ENCODE results near the gene USP3.

Gene USP3

GRCh38 chr15:63502137-63502766 lies 2.1 kb upstream of the USP3 start:
- H3K4me2 ChIP-seq (ENCODE audit: low read depth, low read length, poor library complexity, severe bottlenecking) = no peak overlapping the region
- no peak overlapping the region for H3K27ac ChIP-seq (ENCODE audit: low read depth, low read length)
- 0 out of 2 replicates have a peak, but pooled peaks cover 12% of the 10 kb centered on the region for H4K20me1 ChIP-seq (ENCODE audit: low read depth, low read length)
- no peak overlapping the region for H3K4me3 ChIP-seq (ENCODE audit: insufficient read depth, low read length, poor library complexity, severe bottlenecking)
- no peaks in the 10 kb centered on the region for H3K27me3 ChIP-seq (ENCODE audit: low read length)
- peaks cover 17% of the 10 kb centered on the region; the same call in 1 of the 2 replicates for H3K79me2 ChIP-seq (ENCODE audit: insufficient read depth, low read length)
- H3K9me3 ChIP-seq (ENCODE audit: insufficient read depth, low read length) = no peaks in the 10 kb centered on the region
- no peak overlapping the region for H3K9ac ChIP-seq (ENCODE audit: low read length)
- 0 out of 2 replicates have a peak, but pooled peaks cover 3% of the 10 kb centered on the region for H3F3A ChIP-seq (ENCODE audit: insufficient read depth)
- TF ChIP-seq CTCF (IDR thresholded peaks at IDR 0.05; ENCODE audit: insufficient read depth, low read length, poor library complexity, severe bottlenecking) = no peak
- TF ChIP-seq EZH2phosphoT487 (conservative IDR thresholded peaks at IDR 0.05; ENCODE audit: low read length) = no peak
- H3K36me3 ChIP-seq (ENCODE audit: low read length) = no peaks in the 10 kb centered on the region
- no peak overlapping the region for H2AFZ ChIP-seq (ENCODE audit: low read depth, low read length, severe bottlenecking)
- no peaks in the 10 kb centered on the region for H3K9me2 ChIP-seq (replicated peaks; ENCODE audit: insufficient read depth, low read length)

- H3K36me3 ChIP-seq (ENCODE audit: low read length) = no peaks in the 10 kb centered on the region
- peak overlapping the region; percentile 71; the same call in 1 of the 2 replicates for H3K9ac ChIP-seq (ENCODE audit: low read length)
- H3K4me3 ChIP-seq (ENCODE audit: insufficient read depth, low read length, poor library complexity, severe bottlenecking) = peak overlapping the region; percentile 67
- peak overlapping the region; percentile 83 for H3K4me2 ChIP-seq (ENCODE audit: low read depth, low read length, poor library complexity, severe bottlenecking)
- H3K79me2 ChIP-seq (ENCODE audit: insufficient read depth, low read length) = peaks cover 20% of the 10 kb centered on the region
- 0 out of 2 replicates have a peak, but pooled peaks cover 13% of the 10 kb centered on the region for H4K20me1 ChIP-seq (ENCODE audit: low read depth, low read length)
- H3K27me3 ChIP-seq (ENCODE audit: low read length) = no peaks in the 10 kb centered on the region
- H3F3A ChIP-seq (ENCODE audit: insufficient read depth) = 0 out of 2 replicates have a peak, but pooled peaks cover 3% of the 10 kb centered on the region
- H2AFZ ChIP-seq (ENCODE audit: low read depth, low read length, severe bottlenecking) = peak overlapping the region; percentile 69
- no peak overlapping the region for H3K27ac ChIP-seq (ENCODE audit: low read depth, low read length)
- TF ChIP-seq EZH2phosphoT487 (conservative IDR thresholded peaks at IDR 0.05; ENCODE audit: low read length) (no peak), CTCF (IDR thresholded peaks at IDR 0.05; ENCODE audit: insufficient read depth, low read length, poor library complexity, severe bottlenecking) (no peak)
- H3K9me2 ChIP-seq (replicated peaks; ENCODE audit: insufficient read depth, low read length) = no peaks in the 10 kb centered on the region
- H3K9me3 ChIP-seq (ENCODE audit: insufficient read depth, low read length) = no peaks in the 10 kb centered on the region
Observed at GRCh38 chr15:63502843-63503738, 1.3 kb upstream of the USP3 start.

- H3K79me2 ChIP-seq (ENCODE audit: insufficient read depth, low read length) = peaks cover 26% of the 10 kb centered on the region
- H3K4me3 ChIP-seq (ENCODE audit: insufficient read depth, low read length, poor library complexity, severe bottlenecking) = peak overlapping the region; percentile 67
- H3K36me3 ChIP-seq (ENCODE audit: low read length) = no peaks in the 10 kb centered on the region
- peak overlapping the region; percentile 69 for H2AFZ ChIP-seq (ENCODE audit: low read depth, low read length, severe bottlenecking)
- no peak overlapping the region; the same call in 1 of the 2 replicates for H3K27ac ChIP-seq (ENCODE audit: low read depth, low read length)
- H3K27me3 ChIP-seq (ENCODE audit: low read length) = no peaks in the 10 kb centered on the region
- H3K4me2 ChIP-seq (ENCODE audit: low read depth, low read length, poor library complexity, severe bottlenecking) = peak overlapping the region; percentile 83
- no peaks in the 10 kb centered on the region for H3K9me2 ChIP-seq (replicated peaks; ENCODE audit: insufficient read depth, low read length)
- H3F3A ChIP-seq (ENCODE audit: insufficient read depth) = 0 out of 2 replicates have a peak, but pooled peaks cover 3% of the 10 kb centered on the region
- H3K9me3 ChIP-seq (ENCODE audit: insufficient read depth, low read length) = no peaks in the 10 kb centered on the region
- peak overlapping the region; percentile 71 for H3K9ac ChIP-seq (ENCODE audit: low read length)
- H4K20me1 ChIP-seq (ENCODE audit: low read depth, low read length) = peaks cover 19% of the 10 kb centered on the region
- TF ChIP-seq CTCF (IDR thresholded peaks at IDR 0.05; ENCODE audit: insufficient read depth, low read length, poor library complexity, severe bottlenecking) = no peak
- TF ChIP-seq EZH2phosphoT487 (conservative IDR thresholded peaks at IDR 0.05; ENCODE audit: low read length) = no peak
Observed at GRCh38 chr15:63503739-63504246, 600 bp upstream of the USP3 start.
